Panc1 (cell line): ENCODE results near the gene NFIC.

Source experiments
- CTCF ChIP-seq: fragments of 450-650 bp; IDR thresholded peaks from 2 replicates; pipeline ENCODE4 v1.5.1; 2017; ENCODE audit warnings: mild to moderate bottlenecking
- POLR2AphosphoS5 ChIP-seq: IDR thresholded peaks from 2 replicates; pipeline ENCODE4 v1.6.1; 2012; ENCODE audit warnings: mild to moderate bottlenecking, low read depth, low read length, moderate library complexity
- SIN3A ChIP-seq: IDR thresholded peaks from 2 replicates; pipeline ENCODE4 v1.6.1; 2012; ENCODE audit warnings: low read depth, mild to moderate bottlenecking, low read length, moderate library complexity, borderline replicate concordance; ENCODE audit not compliant: insufficient read depth
- TCF7L2 ChIP-seq: IDR thresholded peaks from 2 replicates; pipeline ENCODE4 v1.6.1; 2011; ENCODE audit warnings: mild to moderate bottlenecking, low read depth, low read length, inconsistent platforms
- TF ChIP-seq, protein P1 (sequence below), 2 experiments: IDR thresholded peaks; 2 replicates each; pipeline ENCODE4 v1.6.1; 2011 to 2012; ENCODE audit warnings: low read depth in 2 of 2, control low read depth in 1 of 2, low read length in 1 of 2, mild to moderate bottlenecking in 1 of 2, moderate library complexity in 1 of 2; ENCODE audit not compliant: insufficient read depth in 1 of 2

- TF ChIP-seq CTCF (no peak), POLR2AphosphoS5 (no peak), SIN3A (no peak), TCF7L2 (no peak)
- TF ChIP-seq, protein P1, sequence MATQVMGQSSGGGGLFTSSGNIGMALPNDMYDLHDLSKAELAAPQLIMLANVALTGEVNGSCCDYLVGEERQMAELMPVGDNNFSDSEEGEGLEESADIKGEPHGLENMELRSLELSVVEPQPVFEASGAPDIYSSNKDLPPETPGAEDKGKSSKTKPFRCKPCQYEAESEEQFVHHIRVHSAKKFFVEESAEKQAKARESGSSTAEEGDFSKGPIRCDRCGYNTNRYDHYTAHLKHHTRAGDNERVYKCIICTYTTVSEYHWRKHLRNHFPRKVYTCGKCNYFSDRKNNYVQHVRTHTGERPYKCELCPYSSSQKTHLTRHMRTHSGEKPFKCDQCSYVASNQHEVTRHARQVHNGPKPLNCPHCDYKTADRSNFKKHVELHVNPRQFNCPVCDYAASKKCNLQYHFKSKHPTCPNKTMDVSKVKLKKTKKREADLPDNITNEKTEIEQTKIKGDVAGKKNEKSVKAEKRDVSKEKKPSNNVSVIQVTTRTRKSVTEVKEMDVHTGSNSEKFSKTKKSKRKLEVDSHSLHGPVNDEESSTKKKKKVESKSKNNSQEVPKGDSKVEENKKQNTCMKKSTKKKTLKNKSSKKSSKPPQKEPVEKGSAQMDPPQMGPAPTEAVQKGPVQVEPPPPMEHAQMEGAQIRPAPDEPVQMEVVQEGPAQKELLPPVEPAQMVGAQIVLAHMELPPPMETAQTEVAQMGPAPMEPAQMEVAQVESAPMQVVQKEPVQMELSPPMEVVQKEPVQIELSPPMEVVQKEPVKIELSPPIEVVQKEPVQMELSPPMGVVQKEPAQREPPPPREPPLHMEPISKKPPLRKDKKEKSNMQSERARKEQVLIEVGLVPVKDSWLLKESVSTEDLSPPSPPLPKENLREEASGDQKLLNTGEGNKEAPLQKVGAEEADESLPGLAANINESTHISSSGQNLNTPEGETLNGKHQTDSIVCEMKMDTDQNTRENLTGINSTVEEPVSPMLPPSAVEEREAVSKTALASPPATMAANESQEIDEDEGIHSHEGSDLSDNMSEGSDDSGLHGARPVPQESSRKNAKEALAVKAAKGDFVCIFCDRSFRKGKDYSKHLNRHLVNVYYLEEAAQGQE (IDR thresholded peaks at IDR 0.05; ENCODE audit: insufficient read depth in 1 of 2, low read depth in 2 of 2, low read length in 1 of 2), result no peak
Measured at GRCh38 chr19:3479177-3479833, 112.9 kb downstream of the NFIC start.
